ENCODE measurements around the gene RCOR1.

DNA sequence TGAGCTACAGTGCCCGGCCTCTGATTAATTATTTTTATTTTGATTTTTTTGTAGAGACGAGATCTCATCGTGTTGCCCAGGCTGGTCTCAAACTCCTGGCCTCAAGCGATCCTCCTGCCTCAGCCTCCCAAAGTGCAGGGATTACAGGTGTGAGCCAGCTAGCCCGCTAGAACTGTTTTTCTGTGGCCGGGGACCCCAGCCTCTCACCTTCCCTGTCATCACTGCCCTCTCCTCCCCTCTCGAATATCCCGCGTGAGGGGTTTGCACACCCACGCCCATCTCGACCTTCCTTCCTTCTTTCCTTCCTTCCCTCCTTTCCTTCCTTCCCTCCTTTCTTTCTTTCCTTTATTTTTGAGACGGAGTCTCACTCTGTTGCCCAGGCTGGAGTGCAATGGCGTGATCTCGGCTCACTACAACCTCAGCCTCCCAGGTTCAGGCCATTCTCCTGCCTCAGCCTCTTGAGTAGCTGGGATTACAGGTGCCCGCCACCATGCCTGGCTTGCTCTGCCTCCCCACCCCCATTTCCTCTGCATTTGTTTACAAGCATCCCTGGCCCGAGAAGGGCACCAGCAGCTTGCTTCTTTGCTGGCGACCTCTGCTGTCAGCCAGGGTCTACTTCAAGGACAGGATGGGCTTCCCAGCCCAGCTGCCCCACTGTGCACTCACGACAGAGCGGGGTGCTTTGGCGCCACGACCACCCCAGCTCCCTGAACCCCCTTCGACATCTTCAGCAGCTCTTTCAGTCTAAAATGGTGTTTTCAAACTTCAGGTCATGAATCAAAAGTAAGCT is 180.5 kb downstream of the RCOR1 start:
- TF ChIP-seq, protein P1, sequence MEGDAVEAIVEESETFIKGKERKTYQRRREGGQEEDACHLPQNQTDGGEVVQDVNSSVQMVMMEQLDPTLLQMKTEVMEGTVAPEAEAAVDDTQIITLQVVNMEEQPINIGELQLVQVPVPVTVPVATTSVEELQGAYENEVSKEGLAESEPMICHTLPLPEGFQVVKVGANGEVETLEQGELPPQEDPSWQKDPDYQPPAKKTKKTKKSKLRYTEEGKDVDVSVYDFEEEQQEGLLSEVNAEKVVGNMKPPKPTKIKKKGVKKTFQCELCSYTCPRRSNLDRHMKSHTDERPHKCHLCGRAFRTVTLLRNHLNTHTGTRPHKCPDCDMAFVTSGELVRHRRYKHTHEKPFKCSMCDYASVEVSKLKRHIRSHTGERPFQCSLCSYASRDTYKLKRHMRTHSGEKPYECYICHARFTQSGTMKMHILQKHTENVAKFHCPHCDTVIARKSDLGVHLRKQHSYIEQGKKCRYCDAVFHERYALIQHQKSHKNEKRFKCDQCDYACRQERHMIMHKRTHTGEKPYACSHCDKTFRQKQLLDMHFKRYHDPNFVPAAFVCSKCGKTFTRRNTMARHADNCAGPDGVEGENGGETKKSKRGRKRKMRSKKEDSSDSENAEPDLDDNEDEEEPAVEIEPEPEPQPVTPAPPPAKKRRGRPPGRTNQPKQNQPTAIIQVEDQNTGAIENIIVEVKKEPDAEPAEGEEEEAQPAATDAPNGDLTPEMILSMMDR (IDR thresholded peaks at IDR 0.05; ENCODE audit: poor library complexity) = peak; percentile 18
- TF ChIP-seq EZH2 (IDR thresholded peaks at IDR 0.05; ENCODE audit: borderline replicate concordance) = no peak

Data from hepatocyte (in vitro differentiated cells).